GM21367 (cell line): ENCODE measurements around the gene DDX50.

ENCODE experiments used
- ATAC-seq: cut with Tn5 transposase; IDR thresholded peaks from one replicate; pipeline ENCODE4 v1.9.1; 2021; ENCODE audit not compliant: unreplicated experiment

DDX50 gene

DNA sequence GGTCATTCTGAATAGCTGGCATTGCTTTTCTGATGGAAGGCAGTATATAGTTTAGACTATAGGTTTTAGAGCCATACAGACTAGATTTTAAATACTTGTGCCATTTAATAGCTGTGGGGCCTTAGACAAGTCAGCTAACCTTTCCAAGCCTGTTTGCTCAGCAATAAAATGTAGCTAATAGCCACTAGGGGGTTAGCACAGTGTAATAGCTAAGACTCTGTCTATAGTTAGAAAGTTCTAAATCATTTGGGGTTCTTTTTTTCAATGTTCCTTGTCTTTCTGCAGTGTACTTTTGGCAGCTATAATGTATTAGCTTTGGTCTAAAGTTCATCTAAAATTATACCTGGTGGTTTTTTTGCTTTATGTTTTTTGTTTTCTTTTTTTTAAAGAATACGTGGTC is 80.0 kb downstream of the DDX50 start:
- ATAC-seq, result no peak

DNA sequence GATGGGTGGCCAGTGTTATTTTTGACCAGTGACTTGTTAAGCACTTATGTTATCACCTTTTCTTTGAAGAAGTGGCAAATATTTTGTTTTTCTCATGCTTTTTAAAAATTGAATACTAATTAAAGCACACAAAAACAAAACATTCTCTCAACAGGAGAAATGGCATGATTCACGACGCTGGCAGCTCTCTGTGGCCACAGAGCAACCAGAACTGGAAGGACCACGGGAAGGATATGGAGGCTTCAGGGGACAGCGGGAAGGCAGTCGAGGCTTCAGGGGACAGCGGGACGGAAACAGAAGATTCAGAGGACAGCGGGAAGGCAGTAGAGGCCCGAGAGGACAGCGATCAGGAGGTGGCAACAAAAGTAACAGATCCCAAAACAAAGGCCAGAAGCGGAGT is 81.3 kb downstream of the DDX50 start:
- no peak for ATAC-seq

DNA sequence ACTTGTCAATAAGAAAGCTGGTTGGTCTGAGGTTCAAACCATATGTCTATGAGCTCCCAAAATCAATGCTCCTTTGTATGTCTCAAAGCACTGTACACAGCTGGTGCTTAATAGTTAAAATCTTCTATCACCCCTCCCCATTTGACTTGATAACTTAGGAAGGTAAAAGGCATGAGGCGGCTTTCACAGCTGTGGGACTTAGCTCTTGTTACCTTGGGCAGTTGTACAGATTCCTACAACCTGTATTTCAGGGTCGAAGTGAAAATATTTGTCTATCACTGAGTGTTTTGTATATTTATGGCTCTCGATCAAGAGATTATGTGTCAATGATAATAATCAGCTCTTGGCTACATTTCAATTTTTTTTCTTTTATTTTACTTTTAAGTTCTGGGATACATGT is 86.5 kb downstream of the DDX50 start:
- no peak for ATAC-seq

DNA sequence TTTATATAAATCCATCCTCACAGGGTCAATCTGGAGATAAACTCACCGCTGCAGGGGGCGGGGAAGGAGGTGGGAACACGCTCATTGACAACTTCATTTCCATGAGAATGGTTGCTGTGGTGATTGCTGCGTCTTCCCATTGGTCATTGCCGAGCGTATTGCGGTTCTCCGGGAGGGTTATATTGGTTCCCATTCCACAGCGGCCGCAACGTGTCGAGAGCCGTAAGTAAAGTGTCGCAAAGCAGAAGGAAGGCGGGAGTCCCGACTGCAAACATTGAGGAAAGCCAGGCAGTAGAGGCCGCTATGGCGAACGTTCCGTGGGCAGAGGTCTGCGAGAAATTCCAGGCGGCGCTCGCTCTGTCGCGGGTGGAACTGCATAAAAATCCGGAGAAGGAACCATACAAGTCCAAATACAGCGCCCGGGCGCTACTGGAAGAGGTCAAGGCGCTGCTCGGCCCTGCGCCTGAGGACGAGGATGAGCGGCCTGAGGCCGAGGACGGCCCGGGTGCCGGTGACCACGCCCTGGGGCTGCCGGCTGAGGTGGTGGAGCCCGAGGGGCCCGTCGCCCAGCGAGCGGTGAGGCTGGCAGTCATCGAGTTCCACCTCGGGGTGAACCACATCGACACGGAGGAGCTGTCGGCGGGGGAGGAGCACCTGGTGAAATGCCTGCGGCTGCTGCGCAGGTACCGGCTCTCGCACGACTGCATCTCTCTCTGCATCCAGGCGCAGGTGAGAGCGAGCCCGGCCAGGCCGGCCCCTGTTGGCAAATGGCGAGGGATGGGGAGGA is 87.6 kb downstream of the DDX50 start, which contains the start of gene KIFBP:
Gene KIFBP (plus strand): TSS at position 274 of the 787 bp plus-strand sequence. CDS start 30 bp downstream, at position 304.
- ATAC-seq, result peak; percentile 77

DNA sequence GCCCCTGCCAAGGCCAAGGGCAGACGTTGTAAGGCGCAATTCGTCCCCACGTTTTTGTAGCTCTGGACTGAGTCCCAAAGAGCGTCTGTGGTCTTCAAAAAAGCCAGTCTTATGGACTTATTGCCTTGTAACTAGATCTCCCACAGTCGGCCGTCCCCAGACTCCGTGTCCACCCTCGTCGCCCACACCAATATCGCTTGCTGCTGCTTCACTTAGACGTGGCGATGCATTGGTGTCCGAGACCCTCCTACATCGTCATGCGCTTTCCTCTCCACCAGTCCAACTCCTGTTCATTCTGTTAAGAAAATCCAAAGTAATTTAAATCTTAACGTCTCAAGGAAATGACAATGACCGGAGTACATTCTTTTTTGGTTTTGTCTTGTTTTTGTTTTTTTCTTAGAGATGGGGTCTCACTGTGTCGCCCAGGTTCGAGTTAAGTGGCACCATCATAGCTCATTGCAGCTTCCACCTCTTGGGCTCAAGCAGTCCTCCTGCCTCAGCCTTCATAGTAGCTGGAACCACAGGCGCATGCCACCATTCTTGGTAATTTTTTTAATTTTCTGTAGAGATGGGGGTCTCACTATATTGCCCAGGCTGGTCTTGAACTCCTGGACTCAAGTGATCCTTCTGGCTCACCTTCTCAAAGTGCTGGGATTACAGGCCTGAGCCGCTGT is 88.3 kb downstream of the DDX50 start:
- ATAC-seq, result no peak

DNA sequence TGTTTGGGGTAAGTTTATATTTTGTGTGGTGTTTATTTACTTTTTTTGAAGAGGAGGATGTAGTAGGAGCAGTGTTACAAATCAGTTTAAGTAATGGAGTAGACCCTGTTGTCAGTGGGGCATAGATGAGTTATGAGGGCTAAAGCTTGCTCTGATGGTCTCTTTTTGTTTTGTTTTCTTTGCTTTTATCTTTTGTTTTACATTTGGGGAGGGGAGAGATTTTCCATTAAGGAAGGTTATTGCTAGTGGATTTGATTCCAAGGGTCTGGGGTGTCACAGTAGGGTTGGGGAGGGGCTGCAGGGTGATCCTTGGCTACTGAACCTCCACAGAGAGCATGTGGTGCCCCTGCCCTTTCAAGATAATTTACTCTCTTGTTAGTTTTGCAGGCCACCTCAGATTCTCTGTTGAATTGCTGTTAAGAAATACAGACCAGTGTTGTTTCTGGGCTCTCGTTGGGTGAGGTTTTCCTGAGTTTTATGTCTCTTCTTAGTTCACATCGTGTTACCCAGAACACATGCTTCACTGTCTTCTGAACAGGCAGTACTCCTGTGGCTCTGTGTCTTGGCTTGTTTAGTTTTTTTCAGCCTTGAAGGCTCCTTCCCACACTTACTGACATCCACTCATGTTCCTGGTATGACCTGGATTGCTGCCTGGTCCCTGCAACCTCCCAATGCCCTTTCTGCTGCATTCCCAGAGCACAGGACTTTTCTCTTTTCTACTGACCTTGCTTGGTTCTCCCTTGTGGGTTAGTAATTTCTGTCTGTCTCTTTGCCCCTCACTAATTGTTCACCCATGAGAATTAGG is 91.7 kb downstream of the DDX50 start:
- no peak for ATAC-seq
